AG04450 (cell line): ENCODE results near the gene USH2A. TPM values are rescaled to one million over a fixed set of nuclear protein-coding genes. Genes with fewer than 3 reads are reported as not detected.

Experiments
- CTCF ChIA-PET: fragments of 300-600, 350-600 bp; formaldehyde crosslinking; extraction: SDS; loops from one replicate; lab custom pipeline; 2022; ENCODE audit warnings: antibody characterized with exemption, inconsistent platforms; lab: Charles Lee
- POLR2A ChIA-PET: fragments of 350-600 bp; formaldehyde crosslinking; extraction: SDS; loops from one replicate; lab custom pipeline; 2021; ENCODE audit warnings: antibody characterized with exemption, inconsistent platforms; lab: Yijun Ruan, JAX
- DNase-seq: peaks from one replicate; pipeline ENCODE4 v3.0.0-alpha.2; 2011; ENCODE audit warnings: low read depth, low spot score
- H3K27ac ChIP-seq: one replicate; pipeline ENCODE4 v1.5.1; 2012; ENCODE audit warnings: low read depth, low read length, control low read depth
- H3K27me3 ChIP-seq: one replicate; pipeline ENCODE4 v1.6.0; 2012; ENCODE audit warnings: low read length; ENCODE audit not compliant: control insufficient read depth, insufficient read depth
- H3K4me3 ChIP-seq: 2 replicates; pipeline ENCODE4 v1.5.1; 2011; ENCODE audit warnings: mild to moderate bottlenecking, low read depth, low read length, control low read depth
- H3K9me3 ChIP-seq: 2 replicates; pipeline ENCODE4 v1.5.1; 2012; ENCODE audit warnings: low read length; ENCODE audit not compliant: control insufficient read depth, insufficient read depth
- polyA plus RNA-seq: library from polyadenylated mRNA; depleted of rRNA; stranded (reverse); fragments of >200 nt; gene quantifications from 2 replicates; pipeline ENCODE4 v1.2.3, GENCODE V29; 2011
- TF ChIP-seq, protein P1 (sequence below): IDR thresholded peaks from 2 replicates; pipeline ENCODE4 v1.5.1; 2011; ENCODE audit warnings: low read depth, low read length, control low read depth, inconsistent platforms

USH2A gene
- polyA plus RNA-seq, 1 experiment = 0.01 TPM

DNA sequence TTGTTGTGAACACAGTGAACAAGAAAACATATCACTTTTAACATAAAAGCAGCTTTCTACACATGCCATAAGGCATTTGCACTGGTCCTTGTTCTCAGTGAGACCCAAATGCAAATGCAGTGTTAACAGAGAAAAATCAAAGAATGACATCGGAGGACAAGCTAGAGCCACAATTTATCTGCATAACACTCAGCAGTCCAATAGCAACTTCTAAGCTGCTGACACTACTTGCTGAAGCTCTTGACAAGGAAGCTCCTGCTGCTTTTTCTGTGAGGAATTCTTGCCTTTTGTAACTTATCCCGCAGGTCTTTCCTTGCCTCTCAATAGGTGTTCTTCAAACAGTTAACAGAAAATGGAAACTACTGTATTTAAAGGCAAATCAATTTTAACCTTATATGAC, 34.7 kb downstream of the USH2A start:
- ChIA-PET POLR2A (no interaction called here), CTCF (interaction anchor here (1.1 kb wide), 1 partner anchor 167 kb away, joined by 3 read pairs; no protein-coding TSS in a partner anchor)
- DNase-seq = no peak
- TF ChIP-seq, protein P1, sequence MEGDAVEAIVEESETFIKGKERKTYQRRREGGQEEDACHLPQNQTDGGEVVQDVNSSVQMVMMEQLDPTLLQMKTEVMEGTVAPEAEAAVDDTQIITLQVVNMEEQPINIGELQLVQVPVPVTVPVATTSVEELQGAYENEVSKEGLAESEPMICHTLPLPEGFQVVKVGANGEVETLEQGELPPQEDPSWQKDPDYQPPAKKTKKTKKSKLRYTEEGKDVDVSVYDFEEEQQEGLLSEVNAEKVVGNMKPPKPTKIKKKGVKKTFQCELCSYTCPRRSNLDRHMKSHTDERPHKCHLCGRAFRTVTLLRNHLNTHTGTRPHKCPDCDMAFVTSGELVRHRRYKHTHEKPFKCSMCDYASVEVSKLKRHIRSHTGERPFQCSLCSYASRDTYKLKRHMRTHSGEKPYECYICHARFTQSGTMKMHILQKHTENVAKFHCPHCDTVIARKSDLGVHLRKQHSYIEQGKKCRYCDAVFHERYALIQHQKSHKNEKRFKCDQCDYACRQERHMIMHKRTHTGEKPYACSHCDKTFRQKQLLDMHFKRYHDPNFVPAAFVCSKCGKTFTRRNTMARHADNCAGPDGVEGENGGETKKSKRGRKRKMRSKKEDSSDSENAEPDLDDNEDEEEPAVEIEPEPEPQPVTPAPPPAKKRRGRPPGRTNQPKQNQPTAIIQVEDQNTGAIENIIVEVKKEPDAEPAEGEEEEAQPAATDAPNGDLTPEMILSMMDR = no peak
- Histone ChIP-seq H3K27ac (no peak overlapping the region), H3K4me3 (no peak overlapping the region), H3K9me3 (no peaks in the 10 kb centered on the region), H3K27me3 (no peaks in the 10 kb centered on the region)

- TF ChIP-seq, protein P1 = no peak
- CTCF ChIA-PET = interaction anchor here (1.1 kb wide), 1 partner anchor 167 kb away, joined by 3 read pairs; no protein-coding TSS in a partner anchor
- POLR2A ChIA-PET = no interaction called here
- no peak for DNase-seq
- no peak overlapping the region for H3K4me3 ChIP-seq
- no peaks in the 10 kb centered on the region for H3K27me3 ChIP-seq
- H3K9me3 ChIP-seq = no peaks in the 10 kb centered on the region
- no peak overlapping the region for H3K27ac ChIP-seq
Observed at GRCh38 chr1:216387782-216388181, 35.5 kb downstream of the USH2A start.

DNA sequence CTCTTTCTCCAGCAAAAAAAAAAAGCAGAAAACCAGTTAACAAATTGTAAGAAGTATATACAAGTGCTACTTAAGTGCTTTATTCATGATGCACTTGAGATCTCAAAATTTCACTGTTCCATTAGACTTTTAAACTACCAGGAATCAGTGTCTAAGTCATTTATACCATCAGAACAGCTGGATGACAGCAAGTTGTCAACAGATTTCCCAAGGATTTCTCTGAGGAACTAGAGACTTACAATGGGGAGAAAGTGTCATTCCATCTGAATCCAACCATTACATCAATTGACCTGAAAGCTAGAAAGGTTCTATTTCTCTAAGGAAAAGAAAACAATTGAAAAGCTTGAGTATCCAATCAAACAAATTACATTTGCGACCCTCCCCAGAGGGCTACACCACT, 43.8 kb downstream of the USH2A start:
- ChIA-PET CTCF (no interaction called here), POLR2A (no interaction called here)
- DNase-seq = no peak
- Histone ChIP-seq H3K27me3 (no peaks in the 10 kb centered on the region), H3K4me3 (no peak overlapping the region), H3K9me3 (no peaks in the 10 kb centered on the region), H3K27ac (no peak overlapping the region)
- TF ChIP-seq, protein P1 = no peak

- H3K27me3 ChIP-seq = no peaks in the 10 kb centered on the region
- no peak for DNase-seq
- TF ChIP-seq, protein P1 = no peak
- no peaks in the 10 kb centered on the region for H3K9me3 ChIP-seq
- H3K27ac ChIP-seq = no peak overlapping the region
- CTCF ChIA-PET = interaction anchor here (1.5 kb wide), 1 partner anchor 147 kb away, joined by 7 read pairs; no protein-coding TSS in a partner anchor
- no peak overlapping the region for H3K4me3 ChIP-seq
- POLR2A ChIA-PET = no interaction called here
Observed at GRCh38 chr1:216368249-216368648, 55.0 kb downstream of the USH2A start.

DNA sequence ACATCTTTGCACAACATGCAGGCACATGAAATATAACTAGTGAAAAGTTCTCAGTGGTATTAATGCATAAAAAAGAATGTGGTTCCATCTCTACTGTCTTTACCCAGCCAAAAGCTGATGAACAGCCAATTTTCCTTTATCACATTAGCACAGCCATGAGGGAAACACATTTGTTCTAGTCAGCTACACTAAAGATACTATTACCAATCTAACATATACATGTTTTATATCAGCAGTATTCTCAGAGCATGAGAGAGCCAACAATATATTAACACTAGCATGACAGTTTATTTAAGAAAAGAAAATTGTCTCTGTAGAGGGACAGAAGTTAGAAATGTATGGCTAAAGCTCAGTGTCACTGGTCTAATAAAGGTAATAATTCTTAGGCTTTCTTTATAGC, 56.3 kb downstream of the USH2A start:
- no peaks in the 10 kb centered on the region for H3K27me3 ChIP-seq
- no peak overlapping the region for H3K27ac ChIP-seq
- ChIA-PET CTCF (no interaction called here), POLR2A (no interaction called here)
- no peak overlapping the region for H3K4me3 ChIP-seq
- no peaks in the 10 kb centered on the region for H3K9me3 ChIP-seq
- TF ChIP-seq, protein P1 = no peak
- DNase-seq = no peak
